A172 (cell line): Measurements from ENCODE around the gene NPY4R2. TPM values are rescaled to one million over a fixed set of nuclear protein-coding genes. Genes with fewer than 3 reads are reported as not detected.
"Not testable (repeated sequence)": the region's sequence is repeated elsewhere in the genome, so short reads cannot be mapped to it uniquely, and the experiment has no call there.

Experiments
- DNase-seq: peaks from one replicate; pipeline ENCODE4 v3.0.0-alpha.2; 2015; ENCODE audit warnings: low spot score
- total RNA-seq: library from RNA; depleted of rRNA; stranded (reverse); fragments of >200 nt; shearing (Covaris generic); gene quantifications from 2 replicates; pipeline ENCODE4 v1.2.3, GENCODE V29; 2014; rRNA removed

The NPY4R2 gene
- total RNA-seq, 1 experiment from 2014 or later: not detected

DNA sequence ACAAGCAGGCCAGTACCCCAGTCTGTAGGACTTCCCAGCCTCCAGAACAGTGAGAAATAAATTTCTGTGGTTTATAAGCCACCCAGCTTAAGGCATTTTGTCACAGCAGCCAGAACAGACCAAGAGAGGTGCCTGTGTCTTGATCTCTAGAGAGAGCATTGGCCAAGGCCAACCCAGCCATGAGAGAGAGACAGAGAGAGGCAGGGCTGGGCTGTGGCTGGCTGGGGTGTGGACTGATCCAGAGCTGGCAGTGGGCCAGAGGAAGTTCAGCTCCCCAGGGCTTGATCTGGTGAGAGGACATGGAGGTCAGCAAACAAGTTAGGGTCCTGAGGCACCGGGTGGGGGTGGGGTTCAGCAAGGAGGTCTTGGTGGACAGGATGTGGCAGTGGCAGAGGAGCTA is 14.4 kb downstream of the NPY4R2 start:
- not testable (repeated sequence) for DNase-seq

DNA sequence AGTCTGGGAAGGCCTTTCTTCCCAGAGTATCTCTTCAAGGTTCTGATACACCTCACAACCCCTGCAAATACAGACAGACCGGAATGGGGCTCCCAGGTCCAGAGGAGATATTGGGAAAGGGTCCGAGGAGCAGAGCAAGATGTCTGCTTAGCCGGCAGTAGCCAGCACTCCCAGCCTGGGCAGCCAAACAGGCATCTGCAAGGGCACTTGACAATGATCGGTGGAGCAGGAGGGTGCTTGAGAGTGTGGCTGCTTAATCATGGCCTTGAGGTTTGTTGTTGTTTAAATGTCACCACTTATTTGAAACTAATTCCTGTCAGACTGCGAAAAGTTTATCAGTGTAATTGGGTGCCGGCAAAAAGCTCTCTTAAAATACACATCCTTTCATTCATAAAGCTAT is 15.0 kb downstream of the NPY4R2 start:
- DNase-seq: not testable (repeated sequence)

DNA sequence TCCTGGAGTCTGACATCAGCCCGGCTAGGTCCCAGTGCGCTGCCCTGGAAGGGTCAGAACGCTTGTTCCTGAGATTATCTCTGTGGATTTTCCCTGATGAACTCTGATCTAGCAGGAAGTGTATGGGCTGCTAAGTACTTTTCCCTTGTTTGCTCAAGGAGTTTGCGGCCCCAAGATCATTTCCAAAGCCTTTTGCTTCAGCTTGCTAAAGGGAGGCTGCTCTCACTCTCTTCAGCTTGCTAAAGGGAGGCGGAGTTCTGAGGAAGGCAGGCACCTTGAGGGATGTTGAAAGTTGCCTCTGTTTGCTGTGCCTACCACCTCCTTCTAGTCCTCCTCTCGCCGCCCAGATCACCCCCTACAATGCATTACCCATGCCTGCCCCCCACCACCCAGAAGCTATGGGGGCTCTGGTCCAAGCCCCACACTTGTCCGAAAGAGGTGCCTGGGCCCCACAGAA is 18.3 kb downstream of the NPY4R2 start:
- not testable (repeated sequence) for DNase-seq

DNA sequence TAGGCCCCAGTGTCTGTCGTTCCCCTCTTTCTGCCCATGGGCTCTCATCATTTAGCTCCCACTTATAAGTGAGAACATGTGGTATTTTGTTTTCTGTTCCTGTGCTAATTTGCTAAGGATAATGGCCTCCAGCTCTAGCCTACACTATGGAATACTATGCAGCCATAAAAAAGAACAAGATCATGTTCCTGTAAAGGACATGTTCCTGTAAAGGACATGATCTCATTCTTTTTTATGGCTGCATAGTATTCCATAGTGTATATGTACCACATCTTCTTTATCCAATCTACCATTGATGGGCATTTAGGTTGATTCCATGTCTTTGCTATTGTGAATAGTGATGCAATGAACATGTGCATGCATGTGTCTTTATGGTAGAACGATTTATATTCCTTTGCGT is 19.2 kb downstream of the NPY4R2 start:
- DNase-seq: not testable (repeated sequence)

DNA sequence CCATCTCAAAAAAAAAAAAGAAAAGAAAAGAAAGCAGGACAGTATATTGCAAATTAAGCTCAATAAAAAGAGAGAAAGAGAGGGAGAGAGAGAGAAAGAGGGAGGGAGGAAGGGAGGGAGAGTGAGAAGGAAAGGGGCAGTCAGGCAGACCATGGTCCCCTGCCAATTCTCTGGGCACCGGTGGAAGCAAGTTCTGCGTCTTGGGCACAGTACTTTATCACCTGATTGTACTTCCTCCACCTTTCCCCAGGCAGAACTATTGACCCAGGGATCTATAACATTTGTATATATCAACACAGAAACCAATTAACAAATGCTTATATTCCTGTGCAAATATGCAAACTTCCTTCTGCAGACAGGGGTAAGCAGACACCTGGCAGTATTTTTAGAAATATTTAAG is 22.4 kb downstream of the NPY4R2 start:
- DNase-seq: not testable (repeated sequence)

DNA sequence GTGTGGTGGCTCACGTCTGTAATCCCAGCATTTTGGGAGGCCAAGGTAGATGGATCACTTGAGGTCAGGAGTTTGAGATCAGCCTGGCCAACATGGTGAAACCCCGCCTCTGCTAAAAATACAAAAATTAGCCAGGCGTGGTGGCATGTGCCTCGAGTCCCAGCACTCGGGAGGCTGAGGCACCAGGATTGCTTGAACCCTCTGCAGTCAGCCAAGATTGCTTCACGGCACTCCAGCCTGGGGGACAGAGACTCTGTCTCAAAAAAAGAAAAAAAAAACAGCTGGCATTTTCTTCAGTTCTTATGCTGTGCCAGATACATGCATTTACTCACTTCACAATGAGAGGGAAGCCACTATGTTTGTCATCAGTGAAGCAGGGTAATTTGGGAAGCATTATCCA is 22.9 kb downstream of the NPY4R2 start:
- not testable (repeated sequence) for DNase-seq

DNA sequence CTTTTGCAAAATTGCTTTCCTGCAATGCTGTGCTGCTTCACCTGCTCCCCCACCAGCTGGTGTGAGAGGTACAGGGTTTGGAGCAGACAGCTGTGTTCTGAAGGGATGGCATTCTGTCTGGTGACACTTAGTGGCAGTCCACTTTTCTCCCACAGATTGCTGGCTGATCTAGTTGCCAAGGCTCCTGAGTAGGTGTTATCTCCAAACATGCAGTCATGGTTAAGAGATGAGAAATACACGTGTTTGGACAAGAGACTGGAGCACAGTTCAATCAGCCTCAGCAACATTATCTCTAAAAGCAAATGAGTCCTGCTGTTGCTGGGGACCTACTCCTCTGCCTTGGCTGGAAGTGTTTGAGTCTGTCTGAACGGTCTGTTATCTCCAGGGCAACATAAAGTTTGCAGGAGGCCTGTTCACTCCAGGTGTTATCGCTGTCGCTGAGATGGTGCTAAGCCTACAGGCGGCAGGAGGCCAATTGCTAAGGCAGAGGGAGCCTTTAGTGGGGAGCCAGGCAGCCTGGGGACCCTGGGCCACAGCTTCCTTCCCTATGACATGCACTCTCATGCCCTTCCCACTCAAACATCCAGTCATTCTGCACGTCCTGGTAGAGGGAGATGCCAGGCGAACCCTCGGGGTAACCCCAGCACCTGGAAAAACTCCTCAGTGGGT is 24.0 kb downstream of the NPY4R2 start:
- not testable (repeated sequence) for DNase-seq

DNA sequence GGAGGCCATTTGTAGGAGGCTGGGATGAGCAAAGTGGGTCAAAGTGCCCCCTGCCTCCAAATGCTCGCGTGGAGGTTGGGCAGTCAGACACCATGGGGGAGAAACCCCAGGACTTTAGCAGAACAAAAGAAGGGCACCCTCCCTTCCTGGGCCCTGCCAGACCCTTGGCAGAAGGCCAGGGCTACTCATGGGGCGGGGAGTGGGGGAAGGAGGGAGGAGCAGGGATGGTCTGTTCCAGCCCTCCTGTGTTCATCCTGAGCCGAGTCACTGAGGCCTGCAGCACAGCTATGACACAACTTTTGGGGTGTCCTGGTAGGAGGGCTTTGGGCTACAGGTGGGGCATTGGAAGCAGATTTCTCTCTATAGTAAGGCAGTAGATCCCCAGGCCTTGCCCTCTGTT is 24.9 kb downstream of the NPY4R2 start:
- not testable (repeated sequence) for DNase-seq

DNA sequence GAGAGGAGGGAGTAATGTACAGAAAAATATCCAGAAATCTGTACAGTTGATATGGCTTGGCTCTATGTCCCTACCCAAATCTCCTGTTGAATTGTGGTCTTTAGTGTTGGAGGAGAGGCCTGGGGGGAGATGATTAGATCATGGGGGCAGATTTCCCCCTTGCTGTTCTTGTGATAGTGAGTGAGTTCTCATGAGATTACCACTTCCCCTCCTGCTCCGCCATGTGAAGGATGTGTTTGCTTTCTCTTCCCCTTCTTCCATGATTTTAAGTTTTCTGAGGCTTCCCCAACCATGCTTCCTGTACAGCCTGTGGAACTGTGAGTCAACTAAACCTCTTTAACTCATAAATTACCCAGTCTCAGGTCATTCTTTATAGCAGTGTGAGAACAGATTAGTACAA is 29.0 kb downstream of the NPY4R2 start:
- DNase-seq: not testable (repeated sequence)

DNA sequence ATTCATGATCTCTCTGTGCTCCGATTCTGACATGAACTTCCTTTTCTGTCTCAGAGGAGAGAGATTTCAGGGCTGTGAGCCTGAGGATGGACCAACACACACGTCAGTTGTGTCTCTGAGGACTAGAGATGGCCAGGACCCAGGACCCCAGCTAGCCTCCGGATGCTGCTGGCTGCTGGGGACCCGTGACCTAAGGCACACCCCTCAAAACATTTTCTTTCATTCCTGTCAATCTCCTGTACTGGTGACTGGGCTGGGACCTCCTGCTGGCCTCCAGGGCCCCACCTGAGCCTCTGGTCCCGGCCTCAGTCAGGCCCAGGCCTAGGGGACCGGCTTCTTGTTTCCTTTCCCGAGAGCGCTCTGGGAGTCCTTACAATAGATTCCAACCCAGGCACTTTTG is 38.7 kb downstream of the NPY4R2 start:
- not testable (repeated sequence) for DNase-seq

DNA sequence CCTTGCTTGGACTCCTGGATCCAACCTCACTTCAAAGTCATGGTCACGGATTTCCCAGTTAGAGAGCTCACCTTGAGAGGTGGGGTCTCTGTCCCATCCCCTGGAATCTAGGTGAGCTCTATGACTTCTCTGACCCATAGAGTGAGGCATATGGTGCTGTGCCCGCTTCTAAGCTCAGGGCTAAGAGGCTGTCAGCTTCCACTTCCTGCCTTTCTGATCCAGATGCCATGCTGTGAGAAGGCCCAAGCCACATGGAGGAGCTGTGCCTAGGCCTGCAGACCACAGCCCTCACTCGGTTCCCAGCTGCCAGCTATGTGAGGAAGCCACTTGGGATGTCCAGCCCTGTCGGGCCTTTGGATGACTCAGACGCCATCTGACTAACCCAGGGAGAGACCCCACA is 41.2 kb downstream of the NPY4R2 start:
- DNase-seq: peak; percentile 22

DNA sequence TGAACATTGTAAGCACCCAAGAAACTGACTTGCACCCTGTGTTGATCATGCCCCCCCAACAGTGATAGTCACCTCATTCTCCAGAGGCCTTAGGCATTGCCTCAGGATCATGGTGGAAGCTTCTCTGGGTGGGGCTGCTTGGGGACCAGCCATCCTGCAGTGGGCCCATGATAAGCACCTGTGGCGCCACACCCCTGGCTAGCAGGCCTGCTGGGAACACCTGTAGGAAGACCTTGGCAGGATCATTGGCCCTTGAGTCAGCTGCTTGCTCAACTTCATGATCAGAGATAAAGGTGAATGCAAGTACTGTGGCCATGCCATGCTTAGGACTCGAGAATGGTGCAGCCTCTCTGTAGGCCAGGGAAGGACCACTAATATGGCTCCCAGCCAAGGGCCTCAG is 42.2 kb downstream of the NPY4R2 start:
- DNase-seq: not testable (repeated sequence)

DNA sequence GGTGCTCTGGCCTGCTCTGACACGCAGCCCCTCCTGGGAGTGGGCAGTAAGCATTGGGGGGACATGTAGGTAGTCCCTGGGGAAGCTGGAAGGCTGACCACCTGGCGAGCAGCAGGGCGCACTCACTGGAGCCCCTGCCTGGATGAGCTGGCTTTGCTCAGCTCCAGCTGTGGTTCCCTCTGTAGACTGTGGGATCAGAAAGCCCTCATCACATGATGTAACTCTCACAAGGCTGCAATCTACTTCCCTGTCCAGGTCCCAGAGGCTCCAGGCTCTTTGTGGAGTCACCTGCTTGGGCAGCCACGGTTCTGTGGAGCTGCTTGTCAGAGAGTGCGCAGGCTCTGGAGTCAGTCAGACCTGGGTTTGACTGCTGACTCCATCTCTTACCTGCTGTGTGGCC is 44.3 kb downstream of the NPY4R2 start:
- not testable (repeated sequence) for DNase-seq

DNA sequence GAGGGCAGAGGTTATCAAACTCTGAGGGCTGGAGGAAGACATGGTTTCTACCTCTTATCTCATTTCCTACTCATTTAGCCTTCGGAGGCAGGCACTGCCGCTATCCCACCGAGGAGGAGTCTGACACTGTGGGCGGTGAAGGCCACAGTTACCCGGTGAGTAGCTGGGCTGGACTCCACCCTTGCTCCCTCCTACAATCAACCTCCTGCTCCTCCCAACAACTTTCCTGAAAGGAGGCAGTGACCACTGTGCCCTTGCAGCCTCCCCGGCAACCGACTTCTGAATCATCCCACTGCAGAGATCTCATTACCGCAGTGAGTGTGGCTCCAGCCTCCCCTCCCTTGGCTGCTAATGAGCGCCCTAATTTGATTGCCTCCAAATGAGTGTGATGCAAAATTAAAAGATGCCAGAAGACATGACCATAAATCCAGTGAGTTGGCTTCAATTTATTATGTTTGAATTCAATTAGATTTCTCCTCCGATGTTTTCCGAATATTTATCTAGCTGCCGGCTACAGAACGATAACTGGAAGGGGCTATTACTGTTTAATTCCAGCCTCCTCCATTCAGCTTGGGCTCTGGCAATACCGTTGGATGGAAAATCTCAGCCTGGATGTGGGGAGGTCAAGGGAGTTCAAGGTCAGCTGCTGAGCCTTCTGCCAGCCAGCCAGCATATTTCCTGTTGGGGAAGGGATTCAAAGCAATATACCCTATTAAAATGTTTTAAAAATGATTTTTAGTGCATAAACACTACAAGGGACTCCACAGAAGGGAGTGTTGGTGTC is 46.0 kb downstream of the NPY4R2 start:
- DNase-seq: not testable (repeated sequence)

DNA sequence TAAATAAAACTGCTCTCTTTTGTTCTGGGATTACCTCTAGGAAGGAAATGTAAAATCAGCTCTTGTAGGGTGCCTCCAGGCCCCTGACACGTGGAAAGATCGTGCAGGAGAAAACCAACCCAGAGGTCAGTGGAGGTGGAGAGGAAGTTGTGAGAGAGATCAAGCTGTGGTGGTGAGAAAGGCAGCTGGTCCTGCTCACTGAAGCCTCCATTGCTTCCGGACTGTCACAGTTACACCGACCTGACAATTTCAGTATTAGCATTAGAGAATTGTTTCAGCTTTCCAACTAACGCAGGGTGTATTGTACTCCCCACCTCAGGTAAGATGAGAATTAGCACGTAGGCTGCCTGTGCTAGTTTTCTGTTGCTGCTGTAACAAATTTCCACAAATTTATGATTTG is 50.5 kb downstream of the NPY4R2 start:
- DNase-seq: not testable (repeated sequence)

DNA sequence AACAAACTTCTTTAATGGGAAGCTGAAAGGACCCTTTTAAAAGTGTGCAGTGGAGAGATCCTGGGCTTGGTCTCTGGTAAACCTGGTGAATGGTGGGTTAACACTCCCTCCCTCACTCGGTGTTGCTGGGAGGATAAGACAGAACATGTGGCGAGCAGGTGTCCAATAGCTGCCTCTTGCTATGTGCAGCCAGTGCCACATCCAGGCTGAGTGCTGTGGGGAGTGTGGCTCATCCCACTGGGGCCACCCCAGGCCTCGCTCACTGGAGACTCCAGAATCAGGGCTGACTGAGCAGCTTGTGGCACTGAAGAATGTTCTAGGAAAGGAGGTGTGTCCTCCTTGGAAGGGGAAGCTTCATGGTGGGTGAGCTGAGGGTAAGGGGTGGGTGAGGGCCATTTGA is 51.6 kb downstream of the NPY4R2 start:
- not testable (repeated sequence) for DNase-seq

DNA sequence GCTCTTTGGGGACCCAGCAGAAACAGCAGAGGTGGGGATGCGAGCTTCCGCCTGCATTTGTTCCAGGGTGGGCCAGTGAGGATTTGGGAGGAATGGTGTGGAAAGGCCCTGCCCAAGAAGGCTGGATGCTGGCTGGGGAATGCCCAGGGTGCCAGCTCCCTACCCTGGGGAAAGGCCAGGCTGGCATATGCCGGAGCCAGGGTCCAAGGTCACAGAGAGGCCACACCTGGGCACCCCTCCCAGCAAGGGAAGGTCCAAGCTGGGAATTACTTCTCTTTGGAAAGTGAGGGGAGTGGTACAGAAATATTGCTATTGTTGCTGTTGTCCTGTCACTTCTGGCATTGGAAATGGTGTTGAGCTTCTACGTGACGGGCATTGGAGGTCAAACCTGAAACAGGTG is 53.1 kb downstream of the NPY4R2 start:
- DNase-seq: not testable (repeated sequence)

DNA sequence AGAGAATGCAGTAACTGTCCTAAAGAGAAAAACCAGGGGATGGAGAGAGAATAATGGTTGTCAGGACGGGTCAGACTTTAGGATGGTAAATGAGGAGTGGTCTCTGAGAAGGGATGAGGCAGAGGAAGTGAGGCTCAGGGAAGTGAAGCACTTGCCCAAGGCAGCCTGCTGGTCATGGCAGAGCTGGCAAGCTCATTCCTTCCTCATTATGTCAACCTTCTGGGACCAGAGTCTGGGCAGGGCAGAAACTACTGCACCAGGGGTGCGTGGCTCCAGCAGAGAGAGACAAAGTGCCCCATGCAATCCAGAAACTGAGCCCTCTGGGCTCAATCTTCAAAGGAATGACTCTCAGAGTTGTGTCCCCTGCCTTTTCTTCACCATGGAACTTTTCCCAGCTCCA is 53.6 kb downstream of the NPY4R2 start:
- not testable (repeated sequence) for DNase-seq

Other genes starting within 250 kb of the NPY4R2 start
- 0.09 TPM in 1 of 2 replicates, not detected in the other for gene SYT15B, start 155.1 kb upstream of the NPY4R2 start, total RNA-seq
- not detected in 2 replicates for gene FAM25C, start 81.1 kb downstream of the NPY4R2 start, total RNA-seq